Body of pancreas (tissue), 4 donors: ENCODE data around the gene MSL2.

Experiments used
- CTCF ChIP-seq, 7 experiments: fragments of 450-650 bp in 4 of 7; fragments of 200-600 bp in 3 of 7; sonication (generic) in 3 of 7; IDR thresholded peaks; one replicate each; pipeline ENCODE4 v1.5.1; 2016 to 2019; ENCODE audit warnings: antibody characterized with exemption in 7 of 7
- POLR2A ChIP-seq, 3 donors: fragments of 450-650 bp; IDR thresholded peaks; one replicate each; pipeline ENCODE4 v1.6.1; 2016; ENCODE audit warnings: antibody characterized with exemption in 3 of 3, mild to moderate bottlenecking in 2 of 3

GRCh38 chr3:136197159-136197793 lies 1.1 kb upstream of the MSL2 start:
- TF ChIP-seq CTCF (IDR thresholded peaks at IDR 0.05) (peak in 1 of 7 experiments; percentile 1), POLR2A (IDR thresholded peaks at IDR 0.05) (no peak)
